MM.1S (cell line): ENCODE measurements around the gene PADI4.
"Not testable (repeated sequence)": the region's sequence is repeated elsewhere in the genome, so short reads cannot be mapped to it uniquely, and the experiment has no call there.

Experiments used
- DNase-seq: peaks from one replicate; pipeline ENCODE4 v3.0.0-alpha.2; 2015
- H2AFZ ChIP-seq: fragments of 300-600 bp; sonication (generic); 2 replicates; pipeline ENCODE4 v1.6.0; 2016; ENCODE audit warnings: antibody characterized with exemption, low read length
- H3F3A ChIP-seq: fragments of 300-600 bp; sonication (generic); 2 replicates; pipeline ENCODE4 v1.6.1; 2016; ENCODE audit warnings: mild to moderate bottlenecking, antibody characterized with exemption, low read length, moderate library complexity, mixed read lengths; ENCODE audit not compliant: insufficient read depth
- H3K27ac ChIP-seq: fragments of 300-600 bp; sonication (generic); 2 replicates; pipeline ENCODE4 v1.5.1; 2016; ENCODE audit warnings: mild to moderate bottlenecking, low read length
- H3K27me3 ChIP-seq: fragments of 300-600 bp; sonication (generic); replicated peaks from 2 replicates; pipeline ENCODE4 v1.6.0; 2016; ENCODE audit warnings: low read length; ENCODE audit not compliant: insufficient read depth
- H3K36me3 ChIP-seq: fragments of 300-600 bp; sonication (generic); replicated peaks from 2 replicates; pipeline ENCODE4 v1.6.1; 2016; ENCODE audit warnings: mild to moderate bottlenecking, low read length, mixed read lengths; ENCODE audit not compliant: insufficient read depth
- H3K4me1 ChIP-seq: fragments of 300-600 bp; sonication (generic); 2 replicates; pipeline ENCODE4 v1.6.1; 2016; ENCODE audit warnings: low read length, mixed read lengths
- H3K4me2 ChIP-seq: fragments of 300-600 bp; sonication (generic); 2 replicates; pipeline ENCODE4 v1.6.0; 2016; ENCODE audit warnings: low read depth, low read length
- H3K4me3 ChIP-seq: fragments of 300-600 bp; sonication (generic); 2 replicates; pipeline ENCODE4 v1.5.1; 2016; ENCODE audit warnings: low read length, mixed read lengths
- H3K79me2 ChIP-seq: fragments of 300-600 bp; sonication (generic); 2 replicates; pipeline ENCODE4 v1.6.1; 2016; ENCODE audit warnings: mixed run types, low read length, mixed read lengths
- H3K9ac ChIP-seq: fragments of 300-600 bp; sonication (generic); 2 replicates; pipeline ENCODE4 v1.6.1; 2016; ENCODE audit warnings: low read length, mixed read lengths
- H3K9me2 ChIP-seq: fragments of 300-600 bp; sonication (generic); replicated peaks from 2 replicates; pipeline ENCODE4 v1.6.1; 2016; ENCODE audit warnings: mild to moderate bottlenecking, low read length, mixed read lengths; ENCODE audit not compliant: insufficient read depth
- H3K9me3 ChIP-seq: fragments of 300-600 bp; sonication (generic); replicated peaks from 2 replicates; pipeline ENCODE4 v1.6.1; 2016; ENCODE audit warnings: mild to moderate bottlenecking, low read length, mixed read lengths; ENCODE audit not compliant: insufficient read depth
- H4K20me1 ChIP-seq: fragments of 300-600 bp; sonication (generic); 2 replicates; pipeline ENCODE4 v1.6.1; 2016; ENCODE audit warnings: mild to moderate bottlenecking, low read length, moderate library complexity, mixed read lengths; ENCODE audit not compliant: insufficient read depth
- EZH2 ChIP-seq: fragments of 300-600 bp; sonication (generic); optimal IDR thresholded peaks from 2 replicates; pipeline ENCODE3; 2017; ENCODE audit warnings: low read depth, mild to moderate bottlenecking, antibody characterized with exemption, low read length, mixed read lengths
- EZH2phosphoT487 ChIP-seq: fragments of 300-600 bp; sonication (generic); IDR thresholded peaks from 2 replicates; pipeline ENCODE4 v1.6.1; 2018; ENCODE audit warnings: antibody characterized with exemption, low read length
- TF ChIP-seq, protein P1 (sequence below): fragments of 300-600 bp; sonication (generic); IDR thresholded peaks from 2 replicates; pipeline ENCODE4 v1.5.1; 2016; ENCODE audit warnings: antibody characterized with exemption, low read length, mixed read lengths

Gene PADI4

GRCh38 chr1:17340358-17340757 lies 32.4 kb downstream of the PADI4 start:
- Histone ChIP-seq H3K27ac (no peak overlapping the region), H3F3A (no peaks in the 10 kb centered on the region), H3K4me3 (no peak overlapping the region), H3K9me3 (no peaks in the 10 kb centered on the region), H2AFZ (no peak overlapping the region), H3K27me3 (peaks cover 67% of the 10 kb centered on the region), H4K20me1 (no peaks in the 10 kb centered on the region), H3K79me2 (no peaks in the 10 kb centered on the region), H3K36me3 (no peaks in the 10 kb centered on the region), H3K4me2 (no peak overlapping the region), H3K9ac (no peak overlapping the region), H3K9me2 (no peaks in the 10 kb centered on the region), H3K4me1 (no peaks in the 10 kb centered on the region)
- no peak for DNase-seq
- TF ChIP-seq, protein P1, sequence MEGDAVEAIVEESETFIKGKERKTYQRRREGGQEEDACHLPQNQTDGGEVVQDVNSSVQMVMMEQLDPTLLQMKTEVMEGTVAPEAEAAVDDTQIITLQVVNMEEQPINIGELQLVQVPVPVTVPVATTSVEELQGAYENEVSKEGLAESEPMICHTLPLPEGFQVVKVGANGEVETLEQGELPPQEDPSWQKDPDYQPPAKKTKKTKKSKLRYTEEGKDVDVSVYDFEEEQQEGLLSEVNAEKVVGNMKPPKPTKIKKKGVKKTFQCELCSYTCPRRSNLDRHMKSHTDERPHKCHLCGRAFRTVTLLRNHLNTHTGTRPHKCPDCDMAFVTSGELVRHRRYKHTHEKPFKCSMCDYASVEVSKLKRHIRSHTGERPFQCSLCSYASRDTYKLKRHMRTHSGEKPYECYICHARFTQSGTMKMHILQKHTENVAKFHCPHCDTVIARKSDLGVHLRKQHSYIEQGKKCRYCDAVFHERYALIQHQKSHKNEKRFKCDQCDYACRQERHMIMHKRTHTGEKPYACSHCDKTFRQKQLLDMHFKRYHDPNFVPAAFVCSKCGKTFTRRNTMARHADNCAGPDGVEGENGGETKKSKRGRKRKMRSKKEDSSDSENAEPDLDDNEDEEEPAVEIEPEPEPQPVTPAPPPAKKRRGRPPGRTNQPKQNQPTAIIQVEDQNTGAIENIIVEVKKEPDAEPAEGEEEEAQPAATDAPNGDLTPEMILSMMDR = no peak
- TF ChIP-seq EZH2 (no peak), EZH2phosphoT487 (no peak)

DNA sequence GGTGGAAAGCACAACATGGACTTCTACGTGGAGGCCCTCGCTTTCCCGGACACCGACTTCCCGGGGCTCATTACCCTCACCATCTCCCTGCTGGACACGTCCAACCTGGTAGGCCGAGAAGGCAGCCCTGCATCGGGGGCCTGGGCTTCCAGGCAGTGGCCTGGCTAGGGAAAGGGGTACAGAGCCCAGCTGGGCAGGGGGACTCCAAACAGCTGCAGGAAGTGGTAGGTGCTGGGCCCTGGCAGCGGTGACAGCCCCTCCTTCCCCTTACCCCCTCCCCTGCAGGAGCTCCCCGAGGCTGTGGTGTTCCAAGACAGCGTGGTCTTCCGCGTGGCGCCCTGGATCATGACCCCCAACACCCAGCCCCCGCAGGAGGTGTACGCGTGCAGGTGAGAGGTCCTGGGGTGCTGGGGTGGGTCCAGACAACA lies 34.0 kb downstream of the PADI4 start:
- H3F3A ChIP-seq = no peaks in the 10 kb centered on the region
- no peaks in the 10 kb centered on the region for H3K36me3 ChIP-seq
- no peaks in the 10 kb centered on the region for H4K20me1 ChIP-seq
- H3K9ac ChIP-seq = no peak overlapping the region
- H3K9me2 ChIP-seq = no peaks in the 10 kb centered on the region
- H2AFZ ChIP-seq = no peak overlapping the region
- H3K9me3 ChIP-seq = no peaks in the 10 kb centered on the region
- H3K27ac ChIP-seq = no peak overlapping the region
- H3K4me2 ChIP-seq = no peak overlapping the region
- H3K4me1 ChIP-seq = no peaks in the 10 kb centered on the region
- peaks cover 68% of the 10 kb centered on the region for H3K27me3 ChIP-seq
- no peaks in the 10 kb centered on the region for H3K79me2 ChIP-seq
- no peak for DNase-seq
- no peak for TF ChIP-seq EZH2phosphoT487
- no peak for TF ChIP-seq EZH2
- TF ChIP-seq, protein P1 = no peak
- H3K4me3 ChIP-seq = no peak overlapping the region

DNA sequence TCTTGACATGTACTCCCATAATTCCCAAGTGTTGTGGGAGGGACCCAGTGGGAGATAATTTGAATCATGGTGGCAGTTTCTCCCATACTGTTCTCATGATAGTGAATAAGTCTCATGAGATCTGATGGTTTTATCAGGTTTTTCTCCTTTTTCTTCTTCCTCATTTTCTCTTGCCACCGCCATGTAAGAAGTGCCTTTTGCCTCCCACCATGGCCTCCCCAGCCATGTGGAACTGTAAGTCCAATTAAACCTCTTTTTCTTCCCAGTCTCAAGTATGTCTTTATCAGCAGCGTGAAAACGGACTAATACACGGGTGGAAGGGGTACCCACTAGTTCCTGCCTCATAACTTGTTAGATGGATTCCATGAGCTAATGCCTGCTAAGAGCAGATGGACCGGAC lies 37.5 kb downstream of the PADI4 start:
- H2AFZ ChIP-seq, H3K79me2 ChIP-seq, H3F3A ChIP-seq, DNase-seq, H3K4me3 ChIP-seq, H3K27ac ChIP-seq, H3K9me2 ChIP-seq, H3K9me3 ChIP-seq, H3K4me1 ChIP-seq, H4K20me1 ChIP-seq, H3K9ac ChIP-seq, H3K4me2 ChIP-seq, H3K36me3 ChIP-seq: not testable (repeated sequence)
- peaks cover 70% of the 10 kb centered on the region for H3K27me3 ChIP-seq

GRCh38 chr1:17346046-17346789 lies 38.2 kb downstream of the PADI4 start:
- no peaks in the 10 kb centered on the region for H3K4me1 ChIP-seq
- no peaks in the 10 kb centered on the region for H3F3A ChIP-seq
- H4K20me1 ChIP-seq = no peaks in the 10 kb centered on the region
- H3K9me3 ChIP-seq = no peaks in the 10 kb centered on the region
- H3K4me3 ChIP-seq = no peak overlapping the region
- H3K79me2 ChIP-seq = no peaks in the 10 kb centered on the region
- TF ChIP-seq EZH2phosphoT487 (no peak), EZH2 (no peak)
- TF ChIP-seq, protein P1 = no peak
- no peak overlapping the region for H3K27ac ChIP-seq
- no peak overlapping the region for H2AFZ ChIP-seq
- no peak overlapping the region for H3K9ac ChIP-seq
- H3K9me2 ChIP-seq = no peaks in the 10 kb centered on the region
- no peak overlapping the region for H3K4me2 ChIP-seq
- peaks cover 76% of the 10 kb centered on the region for H3K27me3 ChIP-seq
- DNase-seq = no peak
- no peaks in the 10 kb centered on the region for H3K36me3 ChIP-seq
